Heart left ventricle (tissue), 16 donors: Measurements from ENCODE around the gene ZNF862. TPM values are rescaled to one million over a fixed set of nuclear protein-coding genes. Genes with fewer than 3 reads are reported as not detected.

Source experiments
- ATAC-seq, 4 donors: fragments of 200-7000 bp; cut with Tn5 transposase; one replicate each; pipeline ENCODE4 v1.9.1; 2020 to 2022; ENCODE audit warnings: moderate library complexity in 4 of 4, mild to moderate bottlenecking in 3 of 4, moderate number of reproducible peaks in 1 of 4
- DNase-seq, 5 donors: peaks; one replicate each; pipeline ENCODE4 v3.0.0-alpha.2; 2020
- H3K27ac ChIP-seq, 12 donors: fragments of 200-600 bp; sonication (generic) in 4 of 12; one replicate each; pipeline versions ENCODE4 v1.5.0 to v1.8.0; 2016 to 2022; ENCODE audit warnings: mild to moderate bottlenecking in 2 of 12
- H3K27me3 ChIP-seq, 9 donors: fragments of 200-600 bp; sonication (generic) in 2 of 9; one replicate each; pipeline versions ENCODE4 v1.5.1 to v1.8.0; 2016 to 2022; ENCODE audit warnings: mild to moderate bottlenecking in 3 of 9
- H3K36me3 ChIP-seq, 9 donors: fragments of 200-600 bp; sonication (generic) in 2 of 9; one replicate each; pipeline versions ENCODE4 v1.5.0 to v1.8.0; 2018 to 2022; ENCODE audit warnings: mild to moderate bottlenecking in 2 of 9
- H3K4me1 ChIP-seq, 12 donors: fragments of 200-600 bp; sonication (generic) in 4 of 12; one replicate each; pipeline versions ENCODE4 v1.5.0 to v1.8.0; 2016 to 2022; ENCODE audit warnings: mild to moderate bottlenecking in 3 of 12
- H3K4me3 ChIP-seq, 12 donors: fragments of 200-600 bp; sonication (generic) in 4 of 12; one replicate each; pipeline versions ENCODE4 v1.5.0 to v1.8.0; 2017 to 2022; ENCODE audit warnings: mild to moderate bottlenecking in 9 of 12, moderate library complexity in 4 of 12
- H3K9me3 ChIP-seq, 12 donors: fragments of 200-600 bp; sonication (generic) in 4 of 12; one replicate each; pipeline versions ENCODE4 v1.5.0 to v1.8.0; 2016 to 2022; ENCODE audit warnings: mild to moderate bottlenecking in 1 of 12
- POLR2A ChIP-seq, 2 donors: fragments of 450-650 bp; IDR thresholded peaks; one replicate each; pipeline ENCODE4 v1.6.1; 2017; ENCODE audit warnings: antibody characterized with exemption in 2 of 2, mild to moderate bottlenecking in 2 of 2, moderate library complexity in 2 of 2
- WGBS, 4 donors: extraction: QIAGEN DNeasy Blood & Tissue Kit in 2 of 4; methylation state at CpG; one replicate each; pipeline versions ENCODE4 v1.1.5 to v1.1.7; 2013 to 2018; 5-methylcytosine and 5-hydroxymethylcytosine counted together
- intact Hi-C, 10 donors: fragments of 100-400 bp; cut with DNase I; formaldehyde crosslinking; loops; one replicate each; pipeline versions ENCODE4 v1.11.1 to v1.14.2; 2022
- polyA plus RNA-seq, 2 donors: library from polyadenylated mRNA; stranded (reverse); fragments of 200-250 nt; gene quantifications; one replicate each; pipeline ENCODE4 v1.2.3, GENCODE V29; 2013
- total RNA-seq, 9 donors: library from RNA; depleted of rRNA in 2 of 9; stranded (reverse); fragments of >200 nt in 2 of 9; fragmentation: NEBNext Ultra II Directional in 3 of 9; extraction: Animal tissue kit (Norgen Biotek cat#: 25700) in 3 of 9; gene quantifications; one replicate each; pipeline versions ENCODE4 v1.1.0 to v1.2.4, GENCODE V29; 2016 to 2023
- TF ChIP-seq, protein P1 (sequence below), 12 donors: fragments of 200-600 bp; sonication (generic) in 4 of 12; IDR thresholded peaks; one replicate each; pipeline versions ENCODE4 v1.5.0 to v1.8.0; 2018 to 2022; ENCODE audit warnings: antibody characterized with exemption in 12 of 12, mild to moderate bottlenecking in 5 of 12
- donor health status: ischemic (EF 13 %, LVEDD 7.1; RV severe dilation, severe dysfunction).
- donor health status: healthy with polysubstance abuse.
- donor health status: DM: no; HTN: yes; CAD: no.
- donor health status: DM: no; HTN: no; CAD: no.
- donor health status: ischemic (EF 25% LVEDD 6.9; RV normal size, moderate dysfunction).
- donor health status: ischemic (EF 25% LVEDD 5.7; RV mildly dilated, moderate dysfunction).
- donor health status: healthy.
- donor health status: DM: yes; HTN: yes; CAD: no.
- donor health status: ischemic (EF 35%, LVEDD 5.7; RV mildly dilated, moderate dysfunction).
- donor health status: nonischemic (EF 11% LVEDD 7.7; RV severe dilation, severe dysfunction).
- donor health status: DM: yes; HTN: yes; CAD: no.
- donor health status: PGD.
- donor health status: ischemic (EF 29% LVEDD 5.4; RV normal size, mild dysfunction).
- donor health status: nonischemic (EF 23%, LVEDD 6.1; RV moderate dilation, normal function).

Gene ZNF862
- total and polyA plus RNA-seq, 11 donors, result 6.9 to 18.1 (median 9.1) TPM

DNA sequence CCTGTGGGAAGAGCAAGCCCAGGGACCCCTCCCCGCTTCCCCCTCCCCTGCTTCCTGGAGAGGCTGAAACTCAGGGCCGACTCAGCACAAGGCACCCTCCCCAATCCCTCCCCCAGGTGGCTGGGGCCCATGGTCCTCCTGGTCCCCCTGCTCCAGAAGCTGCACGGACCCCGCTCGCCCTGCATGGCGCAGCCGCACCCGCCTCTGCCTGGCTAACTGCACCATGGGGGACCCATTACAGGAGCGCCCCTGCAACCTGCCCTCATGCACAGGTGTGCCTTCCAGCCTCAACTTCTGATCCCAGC is 19.7 kb upstream of the ZNF862 start:
- no peaks in the 10 kb centered on the region for H3K27me3 ChIP-seq
- WGBS, 4 donors, result 88 to 93% (median 90%) methylated on average over 9 of the region's 9 CpGs
- DNase-seq, result peak in 2 of 5 donors; percentile 18 to 53
- no peaks in the 10 kb centered on the region for H3K9me3 ChIP-seq
- intact Hi-C loops, result no loop called here
- H3K4me3 ChIP-seq, result no peak overlapping the region
- TF ChIP-seq POLR2A (IDR thresholded peaks at IDR 0.05), result no peak
- TF ChIP-seq, protein P1, sequence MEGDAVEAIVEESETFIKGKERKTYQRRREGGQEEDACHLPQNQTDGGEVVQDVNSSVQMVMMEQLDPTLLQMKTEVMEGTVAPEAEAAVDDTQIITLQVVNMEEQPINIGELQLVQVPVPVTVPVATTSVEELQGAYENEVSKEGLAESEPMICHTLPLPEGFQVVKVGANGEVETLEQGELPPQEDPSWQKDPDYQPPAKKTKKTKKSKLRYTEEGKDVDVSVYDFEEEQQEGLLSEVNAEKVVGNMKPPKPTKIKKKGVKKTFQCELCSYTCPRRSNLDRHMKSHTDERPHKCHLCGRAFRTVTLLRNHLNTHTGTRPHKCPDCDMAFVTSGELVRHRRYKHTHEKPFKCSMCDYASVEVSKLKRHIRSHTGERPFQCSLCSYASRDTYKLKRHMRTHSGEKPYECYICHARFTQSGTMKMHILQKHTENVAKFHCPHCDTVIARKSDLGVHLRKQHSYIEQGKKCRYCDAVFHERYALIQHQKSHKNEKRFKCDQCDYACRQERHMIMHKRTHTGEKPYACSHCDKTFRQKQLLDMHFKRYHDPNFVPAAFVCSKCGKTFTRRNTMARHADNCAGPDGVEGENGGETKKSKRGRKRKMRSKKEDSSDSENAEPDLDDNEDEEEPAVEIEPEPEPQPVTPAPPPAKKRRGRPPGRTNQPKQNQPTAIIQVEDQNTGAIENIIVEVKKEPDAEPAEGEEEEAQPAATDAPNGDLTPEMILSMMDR (IDR thresholded peaks at IDR 0.05), result no peak
- ATAC-seq, result no peak
- no peaks in the 10 kb centered on the region for H3K4me1 ChIP-seq
- no peak overlapping the region for H3K27ac ChIP-seq
- H3K36me3 ChIP-seq, result no peaks in the 10 kb centered on the region

DNA sequence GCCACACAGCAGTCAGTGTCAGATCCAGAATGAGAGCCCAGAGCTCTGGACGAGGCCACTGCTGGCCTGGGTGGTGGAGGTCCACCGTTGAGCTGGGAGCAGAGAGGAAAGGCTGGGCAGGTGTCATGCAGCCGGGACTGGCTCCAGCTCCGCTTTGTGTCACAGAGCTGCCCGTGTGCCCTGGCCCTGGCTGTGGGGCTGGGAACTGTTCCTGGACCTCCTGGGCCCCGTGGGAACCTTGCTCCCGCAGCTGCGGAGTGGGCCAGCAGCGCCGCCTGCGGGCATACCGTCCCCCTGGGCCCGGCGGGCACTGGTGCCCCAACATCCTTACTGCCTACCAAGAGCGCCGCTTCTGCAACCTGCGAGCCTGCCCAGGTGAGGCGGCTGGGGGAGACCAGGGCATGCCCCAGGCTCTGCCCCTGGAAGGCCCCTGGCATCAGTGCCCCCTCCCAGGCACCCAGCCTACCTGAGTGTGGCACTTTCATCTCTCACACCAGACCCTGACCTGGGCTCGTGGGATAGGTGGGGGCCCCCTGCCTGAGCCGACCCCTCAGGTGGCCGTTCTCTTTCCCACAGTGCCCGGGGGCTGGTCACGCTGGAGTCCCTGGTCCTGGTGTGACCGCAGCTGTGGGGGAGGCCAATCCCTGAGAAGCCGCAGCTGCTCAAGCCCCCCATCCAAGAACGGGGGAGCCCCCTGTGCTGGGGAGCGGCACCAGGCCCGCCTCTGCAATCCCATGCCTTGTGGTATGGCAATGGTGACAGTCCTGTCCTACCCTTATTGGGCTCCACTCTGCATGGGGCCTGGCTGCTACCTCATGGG is 18.8 kb upstream of the ZNF862 start:
- H3K9me3 ChIP-seq, result no peaks in the 10 kb centered on the region
- H3K4me1 ChIP-seq, result no peaks in the 10 kb centered on the region
- intact Hi-C loops, result no loop called here
- H3K4me3 ChIP-seq, result no peak overlapping the region
- no peak for TF ChIP-seq POLR2A (IDR thresholded peaks at IDR 0.05)
- TF ChIP-seq, protein P1 (IDR thresholded peaks at IDR 0.05), result no peak
- H3K36me3 ChIP-seq, result no peaks in the 10 kb centered on the region
- no peaks in the 10 kb centered on the region for H3K27me3 ChIP-seq
- H3K27ac ChIP-seq, result no peak overlapping the region
- DNase-seq (peak in 3 of 5 donors; percentile 18 to 54 (median 24)), ATAC-seq (no peak)
- WGBS, 4 donors, result 84 to 90% (median 88%) methylated on average over 16 to 28 of the region's 28 CpGs

DNA sequence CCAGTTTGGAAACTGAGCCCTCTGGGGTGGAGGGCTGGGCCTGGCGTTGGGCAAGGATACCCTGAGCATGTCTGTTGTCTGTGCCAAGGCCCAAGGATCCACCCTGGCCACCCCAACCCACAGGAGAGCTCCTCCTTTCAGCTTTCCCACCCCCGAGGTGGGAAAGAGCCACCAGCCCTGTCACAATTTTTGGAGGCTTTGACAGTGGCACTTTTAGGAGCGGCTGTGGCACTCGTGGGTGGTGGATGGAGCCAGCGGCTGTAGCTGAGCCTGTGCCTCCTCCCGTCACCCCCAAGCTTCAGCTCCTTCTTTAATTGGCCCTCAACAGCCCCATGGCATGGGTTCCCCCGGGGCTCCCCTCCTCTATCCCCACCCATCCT is 18.2 kb upstream of the ZNF862 start:
- H3K27me3 ChIP-seq, result no peaks in the 10 kb centered on the region
- H3K9me3 ChIP-seq, result no peaks in the 10 kb centered on the region
- TF ChIP-seq, protein P1 (IDR thresholded peaks at IDR 0.05), result no peak
- TF ChIP-seq POLR2A (IDR thresholded peaks at IDR 0.05), result no peak
- intact Hi-C loops, result no loop called here
- H3K4me1 ChIP-seq, result no peaks in the 10 kb centered on the region
- DNase-seq, result peak in 2 of 5 donors; percentile 6 to 15
- H3K4me3 ChIP-seq, result no peak overlapping the region
- 81 to 89% (median 87%) methylated on average over 7 of the region's 7 CpGs for WGBS, 4 donors
- no peak overlapping the region for H3K27ac ChIP-seq
- no peaks in the 10 kb centered on the region for H3K36me3 ChIP-seq
- no peak for ATAC-seq

DNA sequence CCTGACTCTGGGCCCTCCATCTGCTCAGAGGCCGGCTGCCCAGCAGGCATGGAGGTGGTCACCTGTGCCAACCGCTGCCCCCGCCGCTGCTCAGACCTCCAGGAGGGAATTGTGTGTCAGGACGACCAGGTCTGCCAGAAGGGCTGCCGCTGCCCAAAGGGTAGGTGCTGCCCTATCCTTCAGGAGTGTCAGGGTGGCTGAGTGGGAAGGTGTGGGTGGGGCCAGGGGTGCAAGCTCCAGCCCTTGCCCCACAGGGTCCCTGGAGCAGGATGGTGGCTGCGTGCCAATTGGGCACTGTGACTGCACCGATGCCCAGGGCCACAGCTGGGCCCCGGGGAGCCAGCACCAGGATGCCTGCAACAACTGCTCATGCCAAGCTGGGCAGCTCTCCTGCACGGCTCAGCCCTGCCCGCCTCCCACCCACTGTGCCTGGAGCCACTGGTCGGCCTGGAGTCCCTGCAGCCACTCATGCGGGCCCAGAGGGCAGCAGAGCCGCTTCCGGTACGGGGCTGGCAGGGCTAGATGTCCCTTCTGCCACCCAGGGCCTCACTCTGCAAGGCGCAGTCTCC is 17.5 kb upstream of the ZNF862 start:
- intact Hi-C loops, result no loop called here
- H3K4me3 ChIP-seq, result no peak overlapping the region
- peak in 3 of 5 donors; percentile 15 to 62 (median 23) for DNase-seq
- no peak overlapping the region for H3K27ac ChIP-seq
- H3K36me3 ChIP-seq, result no peaks in the 10 kb centered on the region
- ATAC-seq, result no peak
- 85 to 91% (median 89%) methylated on average over 6 to 17 of the region's 17 CpGs for WGBS, 4 donors
- H3K27me3 ChIP-seq, result no peaks in the 10 kb centered on the region
- H3K9me3 ChIP-seq, result no peaks in the 10 kb centered on the region
- H3K4me1 ChIP-seq, result no peaks in the 10 kb centered on the region
- TF ChIP-seq, protein P1 (IDR thresholded peaks at IDR 0.05), result no peak
- no peak for TF ChIP-seq POLR2A (IDR thresholded peaks at IDR 0.05)
